ENCODE measurements around the gene NME9.

Gene NME9

GRCh38 chr3:138270245-138270644 is 59.4 kb downstream of the NME9 start:
- DNase-seq: no peak

- no peak for DNase-seq
Observed at GRCh38 chr3:138267083-138267482, 62.6 kb downstream of the NME9 start.

GRCh38 chr3:138265745-138266144 is 63.9 kb downstream of the NME9 start:
- no peak for DNase-seq

- no peak for DNase-seq
Observed at GRCh38 chr3:138263104-138263503, 66.5 kb downstream of the NME9 start.

GRCh38 chr3:138260611-138261010 is 69.0 kb downstream of the NME9 start:
- DNase-seq: no peak

- no peak for DNase-seq
Observed at GRCh38 chr3:138259126-138259525, 70.5 kb downstream of the NME9 start.

GRCh38 chr3:138257986-138258385 is 71.7 kb downstream of the NME9 start:
- no peak for DNase-seq

- no peak for DNase-seq
Observed at GRCh38 chr3:138256022-138256421, 73.6 kb downstream of the NME9 start.

GRCh38 chr3:138254216-138254615 is 75.4 kb downstream of the NME9 start:
- no peak for DNase-seq

GRCh38 chr3:138253609-138254008 is 76.0 kb downstream of the NME9 start:
- DNase-seq: no peak
